Tibial nerve (tissue), 3 donors: ENCODE measurements around the gene RMP24.

Experiments
- CTCF ChIP-seq, 5 experiments: fragments of 200-600 bp in 3 of 5; fragments of 450-650 bp in 2 of 5; sonication (generic) in 3 of 5; IDR thresholded peaks; one replicate each; pipeline ENCODE4 v1.5.1; 2016 to 2019; ENCODE audit warnings: antibody characterized with exemption in 5 of 5, mild to moderate bottlenecking in 3 of 5, moderate library complexity in 2 of 5
- POLR2A ChIP-seq, 2 donors: fragments of 450-650 bp; IDR thresholded peaks; one replicate each; pipeline ENCODE4 v1.6.1; 2017; ENCODE audit warnings: antibody characterized with exemption in 2 of 2, mild to moderate bottlenecking in 2 of 2, moderate library complexity in 2 of 2

DNA sequence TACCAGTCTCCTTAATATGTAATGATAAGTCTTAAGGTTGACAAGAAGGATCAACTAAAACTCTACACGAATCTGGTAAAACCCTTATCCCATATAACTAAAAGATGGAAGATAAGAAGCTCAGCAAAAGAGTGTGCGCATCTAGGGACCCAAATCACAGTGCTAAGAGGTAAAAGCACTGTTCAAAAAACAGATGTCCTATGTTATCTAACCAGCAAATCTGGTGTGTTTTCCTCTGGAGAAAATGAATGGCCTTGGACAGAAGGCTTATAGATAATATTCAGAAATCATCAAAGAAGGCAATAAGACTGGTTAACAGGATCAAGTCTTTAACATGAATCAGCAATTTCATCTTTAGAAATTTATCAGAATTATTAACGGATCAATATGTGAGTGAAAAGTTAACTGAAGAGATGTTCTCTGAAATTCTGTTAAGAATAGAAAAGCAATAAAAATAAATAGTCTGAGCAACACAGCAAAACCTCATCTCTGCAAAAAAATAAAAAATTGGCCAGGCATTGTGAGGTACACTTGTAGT is 47.8 kb downstream of the RMP24 start:
- TF ChIP-seq CTCF (IDR thresholded peaks at IDR 0.05) (no peak), POLR2A (IDR thresholded peaks at IDR 0.05) (no peak)
